H1 (cell line): ENCODE measurements around the gene PGM2. TPM values are rescaled to one million over a fixed set of nuclear protein-coding genes. Genes with fewer than 3 reads are reported as not detected.

Source experiments
- CTCF ChIA-PET: fragments of 300-600 bp; sonication (Branson Sonifier 250); formaldehyde crosslinking; loops from one replicate; lab custom pipeline; 2021; ENCODE audit not compliant: partially characterized antibody; lab: Charles Lee
- POLR2A ChIA-PET: fragments of 300-600 bp; sonication (Branson Sonifier 250); formaldehyde crosslinking; loops from one replicate; lab custom pipeline; 2021; ENCODE audit warnings: inconsistent platforms; ENCODE audit not compliant: partially characterized antibody; lab: Charles Lee
- DNase-seq, 2 experiments: peaks; one replicate each; pipeline versions ENCODE4 v3.0.0 to v3.0.0-alpha.2; 2010 to 2022; ENCODE audit warnings: low spot score in 2 of 2, low read depth in 1 of 2, mixed read lengths in 1 of 2
- FAIRE-seq: peaks from 2 replicates; lab custom pipeline; 2011; peaks lifted over from hg19 to GRCh38; lab: Jason Lieb, UNC
- H2AFZ ChIP-seq: 2 replicates; pipeline ENCODE4 v1.8.1; 2012; ENCODE audit warnings: low read length, inconsistent platforms
- H2AK5ac ChIP-seq: 2 replicates; pipeline ENCODE4 v1.6.1; 2013; ENCODE audit warnings: low read depth, low read length
- H2BK120ac ChIP-seq: replicated peaks from 2 replicates; pipeline ENCODE3; 2013; ENCODE audit warnings: low read depth, low read length, inconsistent platforms
- H2BK12ac ChIP-seq: 2 replicates; pipeline ENCODE4 v1.6.1; 2013; ENCODE audit warnings: low read depth, low read length
- H2BK15ac ChIP-seq: 2 replicates; pipeline ENCODE4 v1.6.1; 2013; ENCODE audit warnings: low read length
- H2BK20ac ChIP-seq: 2 replicates; pipeline ENCODE4 v1.6.1; 2013; ENCODE audit warnings: low read length
- H2BK5ac ChIP-seq: 2 replicates; pipeline ENCODE4 v1.6.1; 2013; ENCODE audit warnings: low read depth, low read length
- H3K14ac ChIP-seq: 2 replicates; pipeline ENCODE4 v1.6.1; 2013; ENCODE audit warnings: inconsistent platforms; ENCODE audit not compliant: insufficient read length
- H3K18ac ChIP-seq: 2 replicates; pipeline ENCODE4 v1.6.1; 2013; ENCODE audit warnings: low read length; ENCODE audit errors: extremely low read depth
- H3K23ac ChIP-seq: 2 replicates; pipeline ENCODE4 v1.6.1; 2013; ENCODE audit warnings: inconsistent platforms; ENCODE audit not compliant: insufficient read length
- H3K23me2 ChIP-seq: 2 replicates; pipeline ENCODE4 v1.6.1; 2013; ENCODE audit warnings: low read depth, low read length
- H3K27ac ChIP-seq: 2 replicates; pipeline ENCODE4 v1.6.1; 2011; ENCODE audit warnings: low read depth, low read length, inconsistent platforms
- H3K27me3 ChIP-seq, 4 experiments: replicated peaks in 1 of 4; 1 replicate in 1 of 4; 2 replicates in 3 of 4; pipeline versions ENCODE4 v1.6.1 to v1.8.1; 2011 to 2013; ENCODE audit warnings: low read length in 3 of 4, mild to moderate bottlenecking in 3 of 4, inconsistent platforms in 2 of 4, mixed read lengths in 2 of 4, moderate library complexity in 1 of 4; ENCODE audit not compliant: control insufficient read depth in 3 of 4, insufficient read depth in 3 of 4; ENCODE audit errors: extremely low read depth in 1 of 4
- H3K36me3 ChIP-seq, 4 experiments: 2 replicates each; pipeline versions ENCODE4 v1.6.1 to v1.8.1; 2011 to 2013; ENCODE audit warnings: mild to moderate bottlenecking in 4 of 4, low read length in 3 of 4, moderate library complexity in 2 of 4, control low read depth in 1 of 4, inconsistent platforms in 1 of 4; ENCODE audit not compliant: insufficient read depth in 4 of 4, control insufficient read depth in 2 of 4
- H3K4ac ChIP-seq: replicated peaks from 2 replicates; pipeline ENCODE3; 2013; ENCODE audit warnings: low read length, low read depth, mixed read lengths, inconsistent platforms; ENCODE audit not compliant: insufficient read length
- H3K4me1 ChIP-seq, 4 experiments: replicated peaks in 1 of 4; 1 replicate in 1 of 4; 2 replicates in 3 of 4; pipeline versions ENCODE4 v1.6.1 to v1.8.1; 2011 to 2013; ENCODE audit warnings: low read length in 3 of 4, inconsistent platforms in 2 of 4, mixed read lengths in 1 of 4; ENCODE audit not compliant: insufficient read depth in 4 of 4, control insufficient read depth in 3 of 4
- H3K4me2 ChIP-seq, 2 experiments: 2 replicates each; pipeline versions ENCODE4 v1.6.1 to v1.8.1; 2011 to 2013; ENCODE audit warnings: low read depth in 2 of 2, low read length in 2 of 2, control low read depth in 1 of 2, inconsistent platforms in 1 of 2, mild to moderate bottlenecking in 1 of 2; ENCODE audit not compliant: insufficient read depth in 1 of 2
- H3K4me3 ChIP-seq, 4 experiments: fragments of 200-600, 300-600 bp in 1 of 4; sonication (generic), shearing (Covaris generic), sonication (Bioruptor Twin) in 1 of 4; 2 replicates each; pipeline versions ENCODE4 v1.5.1 to v1.8.1; 2011 to 2016; ENCODE audit warnings: low read length in 4 of 4, low read depth in 3 of 4, control low read depth in 2 of 4, inconsistent platforms in 2 of 4, mild to moderate bottlenecking in 2 of 4, mixed read lengths in 1 of 4, moderate library complexity in 1 of 4; ENCODE audit not compliant: insufficient read depth in 2 of 4; ENCODE audit errors: extremely low read depth in 1 of 4
- H3K56ac ChIP-seq: replicated peaks from 2 replicates; pipeline ENCODE3; 2013; ENCODE audit warnings: low read depth, mild to moderate bottlenecking, mixed read lengths, low read length, inconsistent platforms; ENCODE audit not compliant: insufficient read length
- H3K79me1 ChIP-seq: 2 replicates; pipeline ENCODE4 v1.6.1; 2013; ENCODE audit warnings: low read depth, low read length, control low read depth
- H3K79me2 ChIP-seq, 2 experiments: 2 replicates each; pipeline versions ENCODE4 v1.6.1 to v1.8.1; 2012 to 2013; ENCODE audit warnings: low read length in 2 of 2, mild to moderate bottlenecking in 2 of 2, inconsistent platforms in 1 of 2; ENCODE audit not compliant: insufficient read depth in 2 of 2, control insufficient read depth in 1 of 2
- H3K9ac ChIP-seq, 4 experiments: replicated peaks in 1 of 4; 1 replicate in 1 of 4; 2 replicates in 3 of 4; pipeline versions ENCODE4 v1.6.1 to v1.8.1; 2011 to 2013; ENCODE audit warnings: low read depth in 3 of 4, low read length in 3 of 4, control low read depth in 2 of 4, mild to moderate bottlenecking in 2 of 4, moderate library complexity in 2 of 4, inconsistent platforms in 1 of 4; ENCODE audit errors: extremely low read depth in 1 of 4
- H3K9me3 ChIP-seq, 2 experiments: 2 replicates each; pipeline versions ENCODE4 v1.6.1 to v1.8.1; 2012 to 2013; ENCODE audit warnings: mild to moderate bottlenecking in 2 of 2, moderate library complexity in 2 of 2, control low read depth in 1 of 2, inconsistent platforms in 1 of 2, low read depth in 1 of 2, low read length in 1 of 2, mixed read lengths in 1 of 2; ENCODE audit not compliant: insufficient read depth in 2 of 2
- H4K20me1 ChIP-seq, 2 experiments: replicated peaks in 1 of 2; 2 replicates each; pipeline versions ENCODE3 to v1.8.1; 2011 to 2013; ENCODE audit warnings: inconsistent platforms in 2 of 2, low read length in 2 of 2, mild to moderate bottlenecking in 1 of 2; ENCODE audit not compliant: insufficient read depth in 2 of 2, control insufficient read depth in 1 of 2
- H4K5ac ChIP-seq: 2 replicates; pipeline ENCODE4 v1.6.1; 2013; ENCODE audit warnings: low read length, low read depth, mixed read lengths, inconsistent platforms; ENCODE audit not compliant: insufficient read length
- H4K8ac ChIP-seq: 2 replicates; pipeline ENCODE4 v1.8.0; 2013; ENCODE audit warnings: mild to moderate bottlenecking, moderate library complexity, low read length, inconsistent platforms; ENCODE audit not compliant: insufficient read depth; ENCODE audit errors: extremely low read depth
- H4K91ac ChIP-seq: replicated peaks from 2 replicates; pipeline ENCODE3; 2013; ENCODE audit warnings: low read length, mixed read lengths, inconsistent platforms; ENCODE audit not compliant: insufficient read length
- GTF2F1 ChIP-seq: IDR thresholded peaks from 2 replicates; pipeline ENCODE4 v1.6.1; 2012; ENCODE audit warnings: low read depth, low read length, improper control_type of control experiment, borderline replicate concordance
- POLR2A ChIP-seq, 2 experiments: IDR thresholded peaks; 1 replicate in 1 of 2; 2 replicates in 1 of 2; pipeline ENCODE4 v1.6.1; 2011; ENCODE audit warnings: low read depth in 2 of 2, low read length in 2 of 2, mild to moderate bottlenecking in 2 of 2; ENCODE audit errors: control extremely low read depth in 1 of 2
- RAD21 ChIP-seq, 2 experiments: IDR thresholded peaks in 1 of 2; conservative IDR thresholded peaks in 1 of 2; 2 replicates each; pipeline ENCODE4 v1.6.1; 2011; ENCODE audit warnings: low read depth in 2 of 2, low read length in 2 of 2, improper control_type of control experiment in 1 of 2, inconsistent platforms in 1 of 2, mild to moderate bottlenecking in 1 of 2, moderate library complexity in 1 of 2
- RNF2 ChIP-seq: fragments of 200-900, 300-1000 bp; sonication (generic); IDR thresholded peaks from 2 replicates; pipeline ENCODE4 v1.7.1; 2016; ENCODE audit warnings: borderline replicate concordance, low read depth, mild to moderate bottlenecking, antibody characterized with exemption, low read length; ENCODE audit not compliant: poor library complexity, severe bottlenecking; ENCODE audit errors: missing control alignments
- SIRT6 ChIP-seq: IDR thresholded peaks from one replicate; pipeline ENCODE4 v1.7.1; 2012; ENCODE audit warnings: low read length, inconsistent platforms
- SRF ChIP-seq: IDR thresholded peaks from 2 replicates; pipeline ENCODE4 v1.6.1; 2011; ENCODE audit warnings: mild to moderate bottlenecking, low read depth, low read length, moderate library complexity
- TAF1 ChIP-seq: IDR thresholded peaks from 2 replicates; pipeline ENCODE4 v1.6.1; 2011; ENCODE audit warnings: mild to moderate bottlenecking, low read depth, low read length
- TAF7 ChIP-seq: optimal IDR thresholded peaks from 2 replicates; pipeline ENCODE3; 2011; ENCODE audit warnings: low read depth, mild to moderate bottlenecking, inconsistent platforms, low read length, moderate library complexity, borderline replicate concordance
- WGBS, 2 experiments: shearing (Covaris generic) in 1 of 2; methylation state at CpG; one replicate each; pipeline versions ENCODE4 v1.1.6 to v1.1.7; 2013 to 2015; ENCODE audit warnings: low lambda C conversion rate in 2 of 2, mixed read lengths in 2 of 2, inconsistent platforms in 1 of 2, low coverage in 1 of 2, missing lambda C conversion rate in 1 of 2; ENCODE audit not compliant: insufficient replicate concordance in 2 of 2, insufficient coverage in 1 of 2, insufficient read length in 1 of 2; ENCODE audit errors: extremely low coverage in 1 of 2, missing lambda C conversion rate in 1 of 2; 5-methylcytosine and 5-hydroxymethylcytosine counted together
- polyA plus RNA-seq, 7 experiments: library from polyadenylated mRNA; depleted of rRNA in 3 of 7; stranded (reverse) in 5 of 7; unstranded in 2 of 7; fragments of >200 nt in 5 of 7; fragments of 200-250 nt in 2 of 7; gene quantifications; 1 replicate in 5 of 7; 2 replicates in 1 of 7; 4 replicates in 1 of 7; pipeline versions ENCODE4 v1.2.1 to v1.2.3, GENCODE V29; 2011 to 2013; ENCODE audit warnings: missing spikeins in 2 of 7, mixed read lengths in 2 of 7
- total RNA-seq: library from RNA; stranded (reverse); fragmentation: NEBNext Ultra II Directional; extraction: Animal tissue kit (Norgen Biotek cat#: 25700); gene quantifications from 2 replicates; pipeline ENCODE4 v1.2.1, GENCODE V29; 2021
- TF ChIP-seq, protein P1 (sequence below): IDR thresholded peaks from 2 replicates; pipeline ENCODE4 v1.6.1; 2012; ENCODE audit warnings: inconsistent platforms

PGM2 gene
- total and polyA plus RNA-seq, 2 of the 8 experiments (the other 6 are each of a cell fraction or from before 2014, with no cell fraction given): 7.7 to 38.0 TPM

DNA sequence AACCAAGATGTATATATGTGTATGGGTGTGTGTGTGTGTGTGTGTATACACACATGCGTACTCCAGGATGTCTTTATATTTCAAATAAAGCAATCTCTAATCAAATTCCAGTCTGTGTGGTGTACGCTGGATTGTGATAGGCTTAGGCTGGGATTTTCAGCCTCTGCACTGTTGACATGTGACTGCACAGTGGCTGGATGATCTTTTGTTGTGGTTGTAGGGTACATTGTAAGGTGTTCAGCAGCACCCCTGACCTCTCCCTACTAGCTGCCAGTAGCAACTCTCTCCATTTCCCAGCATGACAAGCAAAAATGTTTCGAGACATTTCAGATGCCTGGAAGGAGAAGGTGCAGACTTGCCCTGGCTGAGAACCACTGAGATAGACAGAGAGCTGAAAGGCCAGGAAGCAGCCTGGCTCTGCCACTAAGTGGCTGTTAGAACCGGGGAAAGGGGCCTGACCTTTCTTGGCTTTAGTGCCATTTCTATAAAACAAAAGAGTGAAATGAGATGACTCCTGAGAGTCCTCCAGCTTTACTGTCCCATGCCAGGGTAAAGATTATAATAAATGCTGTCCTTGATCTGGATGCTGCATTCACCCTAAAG, 10.5 kb downstream of the PGM2 start:
- peaks cover 2 to 21% (median 10%) of the 10 kb centered on the region in 4 experiments; a peak in 6 of 8 replicates for H3K36me3 ChIP-seq
- no peaks in the 10 kb centered on the region for H4K20me1 ChIP-seq
- CTCF ChIA-PET: interaction anchor here (1.5 to 1.8 kb wide), 2 partner anchors 10 to 33 kb away, joined by 5 to 10 read pairs; partner anchors contain the start of gene PGM2
- no peak overlapping the region for H2BK20ac ChIP-seq
- H2BK120ac ChIP-seq: no peak overlapping the region
- no peak overlapping the region for H2AFZ ChIP-seq
- no peaks in the 10 kb centered on the region for H3K9me3 ChIP-seq
- H3K4ac ChIP-seq: no peak overlapping the region
- FAIRE-seq: no peak
- H3K27ac ChIP-seq: no peak overlapping the region
- no peak overlapping the region for H3K14ac ChIP-seq
- peaks cover 0 to 1% (median 0%) of the 10 kb centered on the region in 4 experiments; a peak in 1 of 7 replicates for H3K27me3 ChIP-seq
- H4K8ac ChIP-seq: no peak overlapping the region
- no peak overlapping the region for H3K4me3 ChIP-seq
- no peak overlapping the region for H2BK12ac ChIP-seq
- no peak overlapping the region for H2AK5ac ChIP-seq
- 0 out of 2 replicates have a peak, but pooled peaks cover 2% of the 10 kb centered on the region for H3K79me1 ChIP-seq
- WGBS, 2 experiments: 96% methylated on average over 4 of the region's 4 CpGs; no CpG with 5 or more reads in 1 of the 2 experiments
- POLR2A ChIA-PET: no interaction called here
- no peak overlapping the region for H3K56ac ChIP-seq
- H4K5ac ChIP-seq: no peak overlapping the region
- no peak overlapping the region for H3K23ac ChIP-seq
- H4K91ac ChIP-seq: no peak overlapping the region
- no peak for TF ChIP-seq POLR2A (IDR thresholded peaks at IDR 0.05; ENCODE audit: control extremely low read depth in 1 of 2, low read depth in 2 of 2, low read length in 2 of 2)
- TF ChIP-seq TAF1: no peak
- no peak for TF ChIP-seq TAF7
- TF ChIP-seq GTF2F1: no peak
- TF ChIP-seq SRF: no peak
- TF ChIP-seq SIRT6: no peak
- TF ChIP-seq RAD21 (IDR thresholded peaks at IDR 0.05 in 1 of 2, conservative IDR thresholded peaks at IDR 0.05 in 1 of 2; ENCODE audit: low read depth in 2 of 2, low read length in 2 of 2): no peak
- TF ChIP-seq, protein P1, sequence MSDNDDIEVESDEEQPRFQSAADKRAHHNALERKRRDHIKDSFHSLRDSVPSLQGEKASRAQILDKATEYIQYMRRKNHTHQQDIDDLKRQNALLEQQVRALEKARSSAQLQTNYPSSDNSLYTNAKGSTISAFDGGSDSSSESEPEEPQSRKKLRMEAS: no peak
- no peak for TF ChIP-seq RNF2
- TF ChIP-seq, all 59 proteins: peak for 0
- Histone ChIP-seq H3K79me2 (no peaks in the 10 kb centered on the region), H3K4me1 (no peaks in the 10 kb centered on the region), H3K9ac (no peak overlapping the region), H3K18ac (no peak overlapping the region), H2BK5ac (no peak overlapping the region), H3K23me2 (no peaks in the 10 kb centered on the region), H3K4me2 (no peak overlapping the region), H2BK15ac (no peak overlapping the region)
- DNase-seq: no peak
